H1 (cell line): ENCODE results near the gene PFKFB1. TPM values are rescaled to one million over a fixed set of nuclear protein-coding genes. Genes with fewer than 3 reads are reported as not detected.

Source experiments
- CTCF ChIA-PET: fragments of 300-600 bp; sonication (Branson Sonifier 250); formaldehyde crosslinking; loops from one replicate; lab custom pipeline; 2021; ENCODE audit not compliant: partially characterized antibody; lab: Charles Lee
- POLR2A ChIA-PET: fragments of 300-600 bp; sonication (Branson Sonifier 250); formaldehyde crosslinking; loops from one replicate; lab custom pipeline; 2021; ENCODE audit warnings: inconsistent platforms; ENCODE audit not compliant: partially characterized antibody; lab: Charles Lee
- DNase-seq, 2 experiments: peaks; one replicate each; pipeline versions ENCODE4 v3.0.0 to v3.0.0-alpha.2; 2010 to 2022; ENCODE audit warnings: low spot score in 2 of 2, low read depth in 1 of 2, mixed read lengths in 1 of 2
- FAIRE-seq: peaks from 2 replicates; lab custom pipeline; 2011; peaks lifted over from hg19 to GRCh38; lab: Jason Lieb, UNC
- H2AFZ ChIP-seq: 2 replicates; pipeline ENCODE4 v1.8.1; 2012; ENCODE audit warnings: low read length, inconsistent platforms
- H2AK5ac ChIP-seq: 2 replicates; pipeline ENCODE4 v1.6.1; 2013; ENCODE audit warnings: low read depth, low read length
- H2BK120ac ChIP-seq: replicated peaks from 2 replicates; pipeline ENCODE3; 2013; ENCODE audit warnings: low read depth, low read length, inconsistent platforms
- H2BK12ac ChIP-seq: 2 replicates; pipeline ENCODE4 v1.6.1; 2013; ENCODE audit warnings: low read depth, low read length
- H2BK15ac ChIP-seq: 2 replicates; pipeline ENCODE4 v1.6.1; 2013; ENCODE audit warnings: low read length
- H2BK20ac ChIP-seq: 2 replicates; pipeline ENCODE4 v1.6.1; 2013; ENCODE audit warnings: low read length
- H2BK5ac ChIP-seq: 2 replicates; pipeline ENCODE4 v1.6.1; 2013; ENCODE audit warnings: low read depth, low read length
- H3K14ac ChIP-seq: 2 replicates; pipeline ENCODE4 v1.6.1; 2013; ENCODE audit warnings: inconsistent platforms; ENCODE audit not compliant: insufficient read length
- H3K18ac ChIP-seq: 2 replicates; pipeline ENCODE4 v1.6.1; 2013; ENCODE audit warnings: low read length; ENCODE audit errors: extremely low read depth
- H3K23ac ChIP-seq: 2 replicates; pipeline ENCODE4 v1.6.1; 2013; ENCODE audit warnings: inconsistent platforms; ENCODE audit not compliant: insufficient read length
- H3K23me2 ChIP-seq: 2 replicates; pipeline ENCODE4 v1.6.1; 2013; ENCODE audit warnings: low read depth, low read length
- H3K27ac ChIP-seq: 2 replicates; pipeline ENCODE4 v1.6.1; 2011; ENCODE audit warnings: low read depth, low read length, inconsistent platforms
- H3K27me3 ChIP-seq, 4 experiments: replicated peaks in 1 of 4; 1 replicate in 1 of 4; 2 replicates in 3 of 4; pipeline versions ENCODE4 v1.6.1 to v1.8.1; 2011 to 2013; ENCODE audit warnings: low read length in 3 of 4, mild to moderate bottlenecking in 3 of 4, inconsistent platforms in 2 of 4, mixed read lengths in 2 of 4, moderate library complexity in 1 of 4; ENCODE audit not compliant: control insufficient read depth in 3 of 4, insufficient read depth in 3 of 4; ENCODE audit errors: extremely low read depth in 1 of 4
- H3K36me3 ChIP-seq, 4 experiments: 2 replicates each; pipeline versions ENCODE4 v1.6.1 to v1.8.1; 2011 to 2013; ENCODE audit warnings: mild to moderate bottlenecking in 4 of 4, low read length in 3 of 4, moderate library complexity in 2 of 4, control low read depth in 1 of 4, inconsistent platforms in 1 of 4; ENCODE audit not compliant: insufficient read depth in 4 of 4, control insufficient read depth in 2 of 4
- H3K4ac ChIP-seq: replicated peaks from 2 replicates; pipeline ENCODE3; 2013; ENCODE audit warnings: low read length, low read depth, mixed read lengths, inconsistent platforms; ENCODE audit not compliant: insufficient read length
- H3K4me1 ChIP-seq, 4 experiments: replicated peaks in 1 of 4; 1 replicate in 1 of 4; 2 replicates in 3 of 4; pipeline versions ENCODE4 v1.6.1 to v1.8.1; 2011 to 2013; ENCODE audit warnings: low read length in 3 of 4, inconsistent platforms in 2 of 4, mixed read lengths in 1 of 4; ENCODE audit not compliant: insufficient read depth in 4 of 4, control insufficient read depth in 3 of 4
- H3K4me2 ChIP-seq, 2 experiments: 2 replicates each; pipeline versions ENCODE4 v1.6.1 to v1.8.1; 2011 to 2013; ENCODE audit warnings: low read depth in 2 of 2, low read length in 2 of 2, control low read depth in 1 of 2, inconsistent platforms in 1 of 2, mild to moderate bottlenecking in 1 of 2; ENCODE audit not compliant: insufficient read depth in 1 of 2
- H3K4me3 ChIP-seq, 4 experiments: fragments of 200-600, 300-600 bp in 1 of 4; sonication (generic), shearing (Covaris generic), sonication (Bioruptor Twin) in 1 of 4; 2 replicates each; pipeline versions ENCODE4 v1.5.1 to v1.8.1; 2011 to 2016; ENCODE audit warnings: low read length in 4 of 4, low read depth in 3 of 4, control low read depth in 2 of 4, inconsistent platforms in 2 of 4, mild to moderate bottlenecking in 2 of 4, mixed read lengths in 1 of 4, moderate library complexity in 1 of 4; ENCODE audit not compliant: insufficient read depth in 2 of 4; ENCODE audit errors: extremely low read depth in 1 of 4
- H3K56ac ChIP-seq: replicated peaks from 2 replicates; pipeline ENCODE3; 2013; ENCODE audit warnings: low read depth, mild to moderate bottlenecking, mixed read lengths, low read length, inconsistent platforms; ENCODE audit not compliant: insufficient read length
- H3K79me1 ChIP-seq: 2 replicates; pipeline ENCODE4 v1.6.1; 2013; ENCODE audit warnings: low read depth, low read length, control low read depth
- H3K79me2 ChIP-seq, 2 experiments: 2 replicates each; pipeline versions ENCODE4 v1.6.1 to v1.8.1; 2012 to 2013; ENCODE audit warnings: low read length in 2 of 2, mild to moderate bottlenecking in 2 of 2, inconsistent platforms in 1 of 2; ENCODE audit not compliant: insufficient read depth in 2 of 2, control insufficient read depth in 1 of 2
- H3K9ac ChIP-seq, 4 experiments: replicated peaks in 1 of 4; 1 replicate in 1 of 4; 2 replicates in 3 of 4; pipeline versions ENCODE4 v1.6.1 to v1.8.1; 2011 to 2013; ENCODE audit warnings: low read depth in 3 of 4, low read length in 3 of 4, control low read depth in 2 of 4, mild to moderate bottlenecking in 2 of 4, moderate library complexity in 2 of 4, inconsistent platforms in 1 of 4; ENCODE audit errors: extremely low read depth in 1 of 4
- H3K9me3 ChIP-seq, 2 experiments: 2 replicates each; pipeline versions ENCODE4 v1.6.1 to v1.8.1; 2012 to 2013; ENCODE audit warnings: mild to moderate bottlenecking in 2 of 2, moderate library complexity in 2 of 2, control low read depth in 1 of 2, inconsistent platforms in 1 of 2, low read depth in 1 of 2, low read length in 1 of 2, mixed read lengths in 1 of 2; ENCODE audit not compliant: insufficient read depth in 2 of 2
- H4K20me1 ChIP-seq, 2 experiments: replicated peaks in 1 of 2; 2 replicates each; pipeline versions ENCODE3 to v1.8.1; 2011 to 2013; ENCODE audit warnings: inconsistent platforms in 2 of 2, low read length in 2 of 2, mild to moderate bottlenecking in 1 of 2; ENCODE audit not compliant: insufficient read depth in 2 of 2, control insufficient read depth in 1 of 2
- H4K5ac ChIP-seq: 2 replicates; pipeline ENCODE4 v1.6.1; 2013; ENCODE audit warnings: low read length, low read depth, mixed read lengths, inconsistent platforms; ENCODE audit not compliant: insufficient read length
- H4K8ac ChIP-seq: 2 replicates; pipeline ENCODE4 v1.8.0; 2013; ENCODE audit warnings: mild to moderate bottlenecking, moderate library complexity, low read length, inconsistent platforms; ENCODE audit not compliant: insufficient read depth; ENCODE audit errors: extremely low read depth
- H4K91ac ChIP-seq: replicated peaks from 2 replicates; pipeline ENCODE3; 2013; ENCODE audit warnings: low read length, mixed read lengths, inconsistent platforms; ENCODE audit not compliant: insufficient read length
- ASH2L ChIP-seq: fragments of 200-600, 300-600 bp; sonication (generic); IDR thresholded peaks from one replicate; pipeline ENCODE4 v1.7.1; 2017; ENCODE audit warnings: low read length
- E2F6 ChIP-seq: IDR thresholded peaks from 2 replicates; pipeline ENCODE4 v1.6.1; 2012; ENCODE audit warnings: inconsistent platforms
- EGR1 ChIP-seq: IDR thresholded peaks from 2 replicates; pipeline ENCODE4 v1.6.1; 2011; ENCODE audit warnings: low read depth, low read length, borderline replicate concordance
- EP300 ChIP-seq, 2 experiments: IDR thresholded peaks; 1 replicate in 1 of 2; 2 replicates in 1 of 2; pipeline ENCODE4 v1.6.1; 2011 to 2012; ENCODE audit warnings: low read depth in 2 of 2, low read length in 2 of 2, mild to moderate bottlenecking in 2 of 2, borderline replicate concordance in 1 of 2, inconsistent platforms in 1 of 2, moderate library complexity in 1 of 2
- HDAC6 ChIP-seq: IDR thresholded peaks from one replicate; pipeline ENCODE4 v1.7.1; 2012; ENCODE audit warnings: low read depth, mild to moderate bottlenecking, inconsistent platforms, low read length, moderate library complexity
- PHF8 ChIP-seq: fragments of 200-600 bp; sonication (generic); conservative IDR thresholded peaks from 2 replicates; pipeline ENCODE4 v1.7.1; 2012; ENCODE audit warnings: low read depth, mild to moderate bottlenecking, inconsistent platforms, low read length, moderate library complexity
- RXRA ChIP-seq: IDR thresholded peaks from 2 replicates; pipeline ENCODE4 v1.6.1; 2011; ENCODE audit warnings: low read depth, mild to moderate bottlenecking, low read length, moderate library complexity; ENCODE audit not compliant: insufficient read depth
- SIRT6 ChIP-seq: IDR thresholded peaks from one replicate; pipeline ENCODE4 v1.7.1; 2012; ENCODE audit warnings: low read length, inconsistent platforms
- SIX5 ChIP-seq: IDR thresholded peaks from 2 replicates; pipeline ENCODE4 v1.6.1; 2011; ENCODE audit warnings: mild to moderate bottlenecking, low read depth, low read length
- TEAD4 ChIP-seq: IDR thresholded peaks from 2 replicates; pipeline ENCODE4 v1.6.1; 2012; ENCODE audit warnings: low read depth, low read length, inconsistent platforms, mixed read lengths
- WGBS, 2 experiments: shearing (Covaris generic) in 1 of 2; methylation state at CpG; one replicate each; pipeline versions ENCODE4 v1.1.6 to v1.1.7; 2013 to 2015; ENCODE audit warnings: low lambda C conversion rate in 2 of 2, mixed read lengths in 2 of 2, inconsistent platforms in 1 of 2, low coverage in 1 of 2, missing lambda C conversion rate in 1 of 2; ENCODE audit not compliant: insufficient replicate concordance in 2 of 2, insufficient coverage in 1 of 2, insufficient read length in 1 of 2; ENCODE audit errors: extremely low coverage in 1 of 2, missing lambda C conversion rate in 1 of 2; 5-methylcytosine and 5-hydroxymethylcytosine counted together
- polyA plus RNA-seq, 7 experiments: library from polyadenylated mRNA; depleted of rRNA in 3 of 7; stranded (reverse) in 5 of 7; unstranded in 2 of 7; fragments of >200 nt in 5 of 7; fragments of 200-250 nt in 2 of 7; gene quantifications; 1 replicate in 5 of 7; 2 replicates in 1 of 7; 4 replicates in 1 of 7; pipeline versions ENCODE4 v1.2.1 to v1.2.3, GENCODE V29; 2011 to 2013; ENCODE audit warnings: missing spikeins in 2 of 7, mixed read lengths in 2 of 7
- total RNA-seq: library from RNA; stranded (reverse); fragmentation: NEBNext Ultra II Directional; extraction: Animal tissue kit (Norgen Biotek cat#: 25700); gene quantifications from 2 replicates; pipeline ENCODE4 v1.2.1, GENCODE V29; 2021

The PFKFB1 gene
- total and polyA plus RNA-seq, 2 of the 8 experiments (the other 6 are each of a cell fraction or from before 2014, with no cell fraction given), result 0.26 to 0.30 TPM

DNA sequence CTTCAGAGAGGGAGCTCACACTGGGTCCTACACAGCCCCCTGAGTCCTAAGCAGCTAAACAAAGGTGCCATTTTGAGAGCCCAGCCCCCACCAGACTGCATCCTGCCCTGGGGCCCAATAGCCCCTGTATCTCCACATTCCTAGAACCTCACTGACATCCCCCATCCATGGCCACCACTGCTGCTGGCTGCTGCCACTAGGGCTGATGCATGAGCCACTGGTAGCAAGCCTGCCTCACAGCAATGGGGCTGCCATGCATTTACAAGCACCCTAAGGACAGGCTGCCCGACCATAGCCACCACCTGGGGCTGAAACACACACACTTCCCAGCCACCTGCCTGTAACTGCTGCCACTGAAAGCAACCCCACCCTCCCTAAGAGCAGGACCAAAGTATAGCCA lies 99.8 kb downstream of the PFKFB1 start:
- no peaks in the 10 kb centered on the region for H3K9me3 ChIP-seq
- ChIA-PET CTCF (no interaction called here), POLR2A (no interaction called here)
- no peak overlapping the region for H3K56ac ChIP-seq
- H3K79me2 ChIP-seq, result no peaks in the 10 kb centered on the region
- H3K79me1 ChIP-seq, result no peaks in the 10 kb centered on the region
- H3K23me2 ChIP-seq, result no peaks in the 10 kb centered on the region
- no peak overlapping the region for H2BK15ac ChIP-seq
- H4K5ac ChIP-seq, result no peak overlapping the region
- H3K4me1 ChIP-seq, result no peaks in the 10 kb centered on the region
- no peak overlapping the region for H3K4ac ChIP-seq
- H3K27ac ChIP-seq, result no peak overlapping the region
- H3K18ac ChIP-seq, result no peak overlapping the region
- 100% methylated on average over 1 of the region's 1 CpG; no CpG with 5 or more reads in 1 of the 2 experiments for WGBS, 2 experiments
- no peak overlapping the region for H2BK5ac ChIP-seq
- no peaks in the 10 kb centered on the region for H3K36me3 ChIP-seq
- no peak for DNase-seq
- H2AK5ac ChIP-seq, result no peak overlapping the region
- no peaks in the 10 kb centered on the region for H4K20me1 ChIP-seq
- H3K27me3 ChIP-seq, result no peaks in the 10 kb centered on the region
- H2BK20ac ChIP-seq, result no peak overlapping the region
- no peak overlapping the region for H3K14ac ChIP-seq
- H2BK12ac ChIP-seq, result no peak overlapping the region
- H3K4me3 ChIP-seq, result no peak overlapping the region
- no peak overlapping the region for H3K9ac ChIP-seq
- no peak for FAIRE-seq
- H2AFZ ChIP-seq, result no peak overlapping the region
- no peak overlapping the region for H4K8ac ChIP-seq
- no peak overlapping the region for H3K4me2 ChIP-seq
- no peak overlapping the region for H4K91ac ChIP-seq
- no peak overlapping the region for H2BK120ac ChIP-seq
- no peak overlapping the region for H3K23ac ChIP-seq
- TF ChIP-seq ASH2L, result no peak
- no peak for TF ChIP-seq HDAC6
- TF ChIP-seq SIX5, result no peak
- no peak for TF ChIP-seq E2F6
- TF ChIP-seq PHF8, result no peak
- no peak for TF ChIP-seq SIRT6
- no peak for TF ChIP-seq RXRA
- no peak for TF ChIP-seq EP300 (IDR thresholded peaks at IDR 0.05; ENCODE audit: borderline replicate concordance in 1 of 2, low read depth in 2 of 2, low read length in 2 of 2)
- TF ChIP-seq TEAD4, result no peak
- no peak for TF ChIP-seq EGR1
